HG02870 (cell line): Measurements from ENCODE around the gene MPC1.
"Not testable (repeated sequence)": the region's sequence is repeated elsewhere in the genome, so short reads cannot be mapped to it uniquely, and the experiment has no call there.

Experiments used
- ATAC-seq: cut with Tn5 transposase; IDR thresholded peaks from one replicate; pipeline ENCODE4 v1.9.1; 2021; ENCODE audit warnings: mild to moderate bottlenecking, moderate library complexity; ENCODE audit not compliant: unreplicated experiment

MPC1 gene

GRCh38 chr6:166348305-166348949, 34.3 kb downstream of the MPC1 start:
- ATAC-seq, result no peak

- no peak for ATAC-seq
These were observed 35.8 kb downstream of the MPC1 start for GRCh38 chr6:166346965-166347364.

GRCh38 chr6:166346449-166346848, 36.3 kb downstream of the MPC1 start:
- ATAC-seq, result no peak

- not testable (repeated sequence) for ATAC-seq
These were observed 37.1 kb downstream of the MPC1 start for GRCh38 chr6:166345672-166346071.

- not testable (repeated sequence) for ATAC-seq
These were observed 37.8 kb downstream of the MPC1 start for GRCh38 chr6:166344921-166345320.

- no peak for ATAC-seq
These were observed 38.5 kb downstream of the MPC1 start for GRCh38 chr6:166344240-166344639.

- ATAC-seq, result peak; percentile 25
These were observed 39.6 kb downstream of the MPC1 start for GRCh38 chr6:166343150-166343487.

GRCh38 chr6:166342349-166343149, 40.2 kb downstream of the MPC1 start, which contains the start of gene SFT2D1:
Gene SFT2D1 (minus strand): TSS chr6:166342545. CDS start chr6:166342481, 64 bp downstream.
- peak; percentile 83 for ATAC-seq

- ATAC-seq, result no peak
These were observed 40.8 kb downstream of the MPC1 start for GRCh38 chr6:166341977-166342348.

- ATAC-seq, result no peak
These were observed 41.3 kb downstream of the MPC1 start for GRCh38 chr6:166341464-166341863.

- ATAC-seq, result no peak
These were observed 43.9 kb downstream of the MPC1 start for GRCh38 chr6:166338854-166339253.

GRCh38 chr6:166336847-166337246, 45.9 kb downstream of the MPC1 start:
- ATAC-seq, result no peak

- peak; percentile 49 for ATAC-seq
These were observed 47.1 kb downstream of the MPC1 start for GRCh38 chr6:166335378-166336302.

GRCh38 chr6:166334878-166335277, 47.9 kb downstream of the MPC1 start:
- ATAC-seq, result no peak

GRCh38 chr6:166333172-166333995, 49.4 kb downstream of the MPC1 start:
- ATAC-seq, result peak; percentile 63

- ATAC-seq, result no peak
These were observed 51.0 kb downstream of the MPC1 start for GRCh38 chr6:166331503-166332415.

- ATAC-seq, result no peak
These were observed 52.1 kb downstream of the MPC1 start for GRCh38 chr6:166330612-166331011.

- ATAC-seq, result peak; percentile 91
These were observed 57.2 kb downstream of the MPC1 start for GRCh38 chr6:166325383-166326042.

- ATAC-seq, result no peak
These were observed 59.3 kb downstream of the MPC1 start for GRCh38 chr6:166323395-166323794.
